Measurements from ENCODE around the gene ASB9.
"Not testable (repeated sequence)": the region's sequence is repeated elsewhere in the genome, so short reads cannot be mapped to it uniquely, and the experiment has no call there.

ASB9 gene, protein sequence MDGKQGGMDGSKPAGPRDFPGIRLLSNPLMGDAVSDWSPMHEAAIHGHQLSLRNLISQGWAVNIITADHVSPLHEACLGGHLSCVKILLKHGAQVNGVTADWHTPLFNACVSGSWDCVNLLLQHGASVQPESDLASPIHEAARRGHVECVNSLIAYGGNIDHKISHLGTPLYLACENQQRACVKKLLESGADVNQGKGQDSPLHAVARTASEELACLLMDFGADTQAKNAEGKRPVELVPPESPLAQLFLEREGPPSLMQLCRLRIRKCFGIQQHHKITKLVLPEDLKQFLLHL

DNA sequence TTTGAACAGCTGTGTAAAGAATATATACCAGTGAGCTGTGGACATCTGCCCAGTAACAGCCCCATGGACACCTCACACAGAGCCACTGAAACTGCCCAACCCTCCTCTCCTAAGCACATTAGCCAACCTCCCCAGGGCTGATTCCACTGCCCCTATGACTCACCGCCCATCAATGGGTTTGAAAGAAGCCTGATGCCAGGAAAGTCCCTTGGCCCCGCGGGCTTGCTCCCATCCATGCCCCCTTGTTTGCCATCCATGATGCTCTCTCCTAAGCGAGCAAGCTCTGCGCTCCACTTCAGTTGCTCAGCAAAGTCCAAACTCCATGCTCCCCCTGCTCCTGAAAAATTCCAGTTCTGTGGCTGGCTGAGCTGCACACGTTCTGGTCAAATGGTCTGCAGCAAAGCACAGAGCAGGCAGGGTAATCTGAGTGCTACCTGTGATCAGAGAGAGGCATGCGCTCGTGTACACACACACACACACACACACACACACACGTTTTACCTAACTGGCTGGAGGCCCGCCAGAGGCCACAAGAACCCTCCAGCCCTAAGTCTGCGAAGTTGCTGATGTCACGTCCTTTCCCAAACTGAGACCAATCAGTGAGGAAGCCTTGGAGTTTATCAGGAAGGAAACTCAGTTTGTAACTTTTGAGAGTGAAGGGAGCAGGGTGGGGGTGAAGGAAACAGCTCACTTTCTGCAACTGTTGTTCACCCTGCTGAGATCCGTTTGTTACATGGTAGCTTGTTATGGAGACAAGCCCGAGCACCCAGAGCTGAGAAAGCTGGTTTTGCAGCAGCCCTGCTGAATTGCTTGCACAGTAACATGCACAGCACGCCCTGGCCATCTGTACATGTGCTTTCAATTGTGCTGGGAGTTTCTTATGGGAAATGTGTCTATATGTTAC lies at the start of gene ASB9:
TSS of gene ASB9 (minus strand) at position 466 of the 904 bp plus-strand sequence. CDS start at position 257, 209 bp downstream.
- DNase-seq (ENCODE audit: low spot score) = peak; percentile 60

DNA sequence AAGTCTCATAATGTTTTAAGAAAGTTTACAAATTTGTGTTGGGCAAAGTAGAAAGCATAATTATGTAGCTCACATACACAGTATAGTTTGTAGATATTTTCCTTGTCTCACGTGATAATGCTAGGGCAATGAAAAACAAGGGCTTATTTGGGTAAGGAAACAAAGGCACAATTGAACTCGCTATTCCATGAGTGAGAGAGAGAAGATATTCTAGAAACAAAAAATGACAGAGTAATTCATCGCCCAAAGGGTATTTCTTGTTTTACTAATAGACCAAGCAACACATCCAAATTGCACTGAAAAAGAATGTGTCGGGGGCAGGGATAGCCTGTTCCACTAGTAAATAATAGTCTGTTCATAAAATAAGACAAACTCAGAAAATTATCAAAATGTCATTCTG lies 49.2 kb upstream of the ASB9 start:
- DNase-seq (ENCODE audit: low spot score) = no peak

DNA sequence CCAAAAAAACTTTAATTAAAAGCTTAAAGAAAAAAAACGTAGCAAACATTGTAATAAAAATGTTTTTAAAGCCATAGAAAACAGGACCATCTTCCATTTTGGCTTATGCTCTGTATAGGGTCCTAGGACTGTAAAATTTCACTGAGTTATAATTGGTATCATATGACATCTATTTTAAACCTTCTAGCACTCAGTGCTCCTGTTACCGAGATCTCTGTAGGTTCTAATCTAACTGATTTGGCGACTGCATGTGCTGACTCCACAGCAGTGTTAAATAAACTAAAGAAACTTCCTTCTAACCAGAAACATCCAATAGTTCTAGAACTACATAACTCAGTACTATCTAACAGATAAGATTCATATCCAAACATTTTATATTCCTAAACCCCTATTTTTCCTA lies 45.6 kb upstream of the ASB9 start, which contains the start of gene ASB11:
TSS of gene ASB11 (minus strand) at position 132 of the 400 bp plus-strand sequence. CDS start at position 97, 35 bp downstream.
- DNase-seq (ENCODE audit: low spot score) = no peak

DNA sequence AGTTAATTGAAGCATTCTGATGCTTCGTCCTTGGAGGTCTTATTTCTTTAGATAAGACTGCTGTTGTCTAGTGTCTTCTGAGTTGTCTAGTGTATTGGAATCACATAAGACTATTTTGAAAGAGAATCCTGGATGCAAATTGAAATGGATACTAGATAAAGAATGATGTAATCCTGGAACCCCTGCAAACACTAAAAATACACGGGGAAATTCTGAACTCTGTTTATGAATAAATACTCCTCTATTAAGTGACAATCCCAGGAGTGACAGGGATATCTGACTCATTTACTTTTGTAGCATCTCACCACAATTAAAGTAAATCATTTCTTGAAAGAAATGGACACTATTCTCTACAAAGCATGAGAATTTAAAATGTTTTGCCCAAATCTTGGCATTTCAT lies 44.6 kb upstream of the ASB9 start:
- DNase-seq (ENCODE audit: low spot score) = no peak

DNA sequence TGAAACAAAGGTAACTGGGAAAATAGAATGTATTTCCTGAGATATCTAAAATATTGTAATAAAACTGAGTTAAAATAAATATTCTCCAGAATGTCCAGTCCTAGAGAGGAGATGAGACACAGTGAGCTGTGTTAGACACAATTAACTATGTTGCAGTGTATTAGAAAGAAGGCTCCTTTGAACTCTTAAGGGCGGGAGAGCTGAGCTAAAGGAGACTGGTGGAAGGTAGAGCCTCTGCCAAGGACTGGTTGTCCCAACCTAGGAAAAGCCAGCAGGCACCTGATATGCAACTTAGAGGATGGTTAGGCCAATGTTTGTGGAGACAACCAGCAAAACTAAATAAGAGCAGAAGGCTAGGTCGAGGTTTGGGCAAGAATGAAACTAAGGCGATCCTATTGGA lies 41.2 kb upstream of the ASB9 start:
- no peak for DNase-seq (ENCODE audit: low spot score)

DNA sequence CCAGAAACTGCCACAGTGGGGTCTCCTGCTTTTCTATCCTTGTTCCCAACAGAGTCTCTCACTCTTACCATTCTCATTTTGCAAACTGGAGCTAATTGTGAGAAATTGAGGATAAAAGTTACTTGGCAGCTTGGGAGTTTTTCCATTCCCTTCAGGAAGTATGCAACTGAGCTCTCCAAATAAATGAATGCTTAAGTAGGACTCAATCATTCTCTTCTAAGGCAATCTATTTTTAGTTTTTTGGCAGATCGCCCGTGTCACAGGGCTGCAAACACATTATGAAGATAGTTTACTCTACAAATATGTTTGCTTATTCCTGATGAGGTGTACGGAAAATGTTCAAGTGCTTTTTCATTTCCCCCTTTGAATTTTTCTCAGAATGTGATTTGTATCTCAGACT lies 40.2 kb upstream of the ASB9 start:
- DNase-seq (ENCODE audit: low spot score) = peak; percentile 11

DNA sequence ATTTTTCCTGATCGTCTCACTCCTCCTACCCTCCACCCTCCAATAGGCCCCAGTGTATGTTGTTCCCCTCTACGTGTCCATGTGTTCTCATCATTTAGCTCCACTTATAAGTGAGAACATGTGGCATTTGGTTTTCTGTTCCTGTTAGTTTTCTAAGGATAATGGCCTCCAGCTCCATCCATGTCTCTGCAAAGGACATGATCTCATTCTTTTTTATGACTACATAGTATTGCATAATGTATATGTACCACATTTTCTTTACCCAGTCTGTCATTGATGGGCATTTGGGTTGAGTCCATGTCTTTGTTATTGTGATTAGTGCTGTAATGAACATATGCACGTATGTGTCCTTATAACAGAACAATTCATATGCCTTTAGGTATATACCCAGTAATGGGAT lies 36.0 kb upstream of the ASB9 start:
- DNase-seq (ENCODE audit: low spot score) = not testable (repeated sequence)

DNA sequence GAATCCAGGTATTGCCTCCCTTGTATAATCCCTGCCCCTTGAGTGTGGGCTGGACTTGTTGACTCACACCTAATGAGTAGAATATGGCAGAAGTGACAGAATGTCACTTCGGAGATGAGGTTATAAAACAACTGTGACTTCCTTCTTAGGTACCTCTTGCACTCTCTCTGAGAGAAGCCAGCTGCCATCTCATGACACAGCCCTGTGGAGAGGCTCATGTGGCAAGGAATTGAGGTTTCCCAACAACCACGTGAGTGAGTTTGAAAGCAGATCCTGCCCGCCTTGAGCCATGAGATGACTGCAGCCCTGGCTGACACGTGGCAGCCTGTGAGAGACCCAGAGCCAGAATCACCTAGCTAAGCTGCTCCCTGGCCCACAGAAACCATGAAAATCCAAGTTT lies 32.0 kb upstream of the ASB9 start:
- DNase-seq (ENCODE audit: low spot score) = no peak

DNA sequence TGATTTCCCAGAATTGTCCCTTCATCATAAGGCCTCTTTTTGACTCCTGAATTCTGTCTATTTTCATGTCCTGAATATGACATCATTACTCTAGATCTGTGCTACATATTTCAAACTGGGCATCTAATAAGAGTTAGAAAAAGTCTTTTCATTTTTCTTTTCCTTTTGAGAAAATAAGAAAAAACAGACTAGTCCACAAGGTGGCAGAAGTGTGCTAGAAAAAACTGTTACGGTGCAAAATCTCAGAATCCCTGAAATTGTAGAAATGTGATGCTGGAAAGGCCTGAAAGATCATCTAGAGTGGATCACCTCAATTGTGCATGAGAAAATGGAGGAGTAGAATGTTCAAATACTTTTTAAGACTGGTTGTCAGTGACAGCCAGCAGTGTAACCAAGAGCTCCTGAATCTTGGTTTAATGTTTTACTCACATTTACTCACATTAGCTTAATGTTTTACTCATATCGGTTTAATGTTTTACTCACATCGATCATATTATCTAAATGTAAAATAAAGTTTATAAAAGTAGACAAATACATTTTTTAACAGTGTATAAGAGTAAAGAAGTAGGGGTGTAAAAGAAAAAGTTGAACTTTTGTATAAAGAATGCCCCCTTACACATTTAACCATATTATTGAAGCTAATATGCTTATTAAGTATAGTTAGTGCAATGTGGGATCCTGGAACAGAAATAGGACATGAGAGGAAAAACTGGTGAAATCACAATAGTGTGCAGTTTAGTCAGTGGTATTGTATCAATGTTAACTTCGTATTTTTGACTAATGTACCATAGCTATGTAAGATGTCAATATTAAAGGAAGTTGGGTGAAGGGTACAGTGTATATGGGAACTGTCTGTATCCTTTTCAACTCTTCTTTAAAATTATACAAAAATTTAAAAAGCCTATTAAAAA lies 30.3 kb upstream of the ASB9 start:
- peak; percentile 46 for DNase-seq (ENCODE audit: low spot score)

DNA sequence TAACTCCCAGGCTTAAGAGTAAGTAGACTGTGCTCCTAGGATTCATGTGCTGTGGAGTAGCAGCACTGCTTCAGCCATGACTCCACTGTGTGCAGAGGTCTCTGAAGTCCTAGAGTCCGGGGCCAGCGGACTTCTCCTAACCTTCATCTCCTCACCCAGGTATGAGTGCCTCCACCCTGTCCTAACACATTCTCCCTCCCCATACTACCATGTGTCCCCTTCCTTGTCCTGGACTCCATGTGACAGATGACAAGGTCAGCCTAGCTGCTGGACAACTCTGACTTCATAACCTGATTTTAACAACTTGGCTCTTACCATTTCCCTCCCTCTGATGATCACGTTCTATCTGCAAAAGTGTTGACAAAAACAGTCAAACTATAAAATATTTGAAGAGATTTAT lies 28.9 kb upstream of the ASB9 start:
- no peak for DNase-seq (ENCODE audit: low spot score)

DNA sequence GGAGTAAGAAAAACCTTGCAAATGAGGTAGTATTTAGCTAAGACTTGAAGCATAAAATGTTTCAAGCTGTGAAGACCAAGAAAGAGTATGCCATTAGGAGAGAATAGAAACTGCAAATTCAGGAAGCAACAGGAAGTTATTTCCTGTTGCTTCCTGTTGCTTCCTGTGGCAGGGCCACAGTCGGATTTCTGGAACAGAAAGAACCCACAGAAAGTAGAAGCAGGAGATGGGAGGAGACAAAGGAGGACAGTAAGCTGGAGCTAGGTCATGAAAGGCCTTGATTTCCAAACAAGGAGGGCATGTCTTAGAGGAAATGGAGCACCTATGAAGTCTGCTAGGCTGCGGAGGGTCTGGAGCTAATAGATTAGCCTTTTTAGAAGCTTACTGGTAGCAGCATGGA lies 28.3 kb upstream of the ASB9 start:
- DNase-seq (ENCODE audit: low spot score) = no peak

DNA sequence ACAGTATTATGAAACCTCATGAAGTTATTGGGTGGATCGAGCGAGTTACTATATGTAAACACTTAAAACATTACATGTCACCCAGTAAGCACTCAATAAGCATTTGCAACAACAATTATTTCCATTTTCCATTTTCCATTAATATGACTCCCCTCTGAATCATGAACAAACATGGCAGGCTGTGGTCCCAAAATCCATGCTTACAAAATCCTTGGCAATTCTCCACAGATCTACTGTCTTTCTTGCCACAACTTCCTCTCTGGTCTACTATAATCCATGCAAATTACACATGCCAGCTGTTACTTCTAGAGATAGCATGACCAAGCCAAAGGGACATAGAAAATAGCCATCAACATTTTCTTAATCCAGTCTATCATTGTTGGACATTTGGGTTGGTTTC lies 23.6 kb upstream of the ASB9 start:
- DNase-seq (ENCODE audit: low spot score) = no peak

DNA sequence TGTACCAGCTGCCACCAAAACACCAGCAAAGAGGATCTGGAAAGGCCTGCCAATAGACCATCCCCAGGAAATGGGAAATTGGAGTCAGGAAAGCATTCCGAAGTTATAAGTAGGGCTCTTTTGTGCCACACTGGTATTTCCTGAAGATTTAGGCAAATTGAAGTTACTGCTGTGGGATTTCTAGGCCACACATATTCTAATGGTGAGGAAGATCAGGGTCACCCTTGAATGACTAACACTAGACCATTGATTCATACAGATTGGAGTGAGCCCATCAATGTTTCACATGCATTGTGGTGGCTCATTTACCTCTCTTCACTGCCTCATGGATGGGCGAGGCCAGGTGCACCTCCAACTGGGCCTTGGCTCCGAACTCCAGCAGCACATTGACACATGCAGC lies 23.0 kb upstream of the ASB9 start:
- DNase-seq (ENCODE audit: low spot score) = no peak

DNA sequence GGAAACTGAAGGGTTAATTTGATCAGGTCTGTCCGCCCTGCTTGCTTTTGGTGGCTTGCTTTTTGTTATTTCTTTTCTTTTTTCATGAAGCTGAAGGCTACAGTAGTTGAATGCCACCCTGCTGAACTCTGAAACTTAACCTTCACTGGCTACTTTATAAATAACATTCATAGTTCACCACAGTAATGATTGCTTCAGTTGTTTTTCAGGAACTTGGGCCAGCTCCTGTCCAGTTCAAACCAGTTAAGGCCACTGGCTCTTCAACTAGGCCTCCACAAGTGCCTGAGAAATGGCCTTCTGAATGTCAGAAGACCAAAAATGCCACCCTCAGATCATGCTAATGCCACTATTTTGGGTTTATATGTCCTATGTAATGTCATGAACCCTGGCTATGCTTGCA lies 7.7 kb upstream of the ASB9 start:
- no peak for DNase-seq (ENCODE audit: low spot score)

DNA sequence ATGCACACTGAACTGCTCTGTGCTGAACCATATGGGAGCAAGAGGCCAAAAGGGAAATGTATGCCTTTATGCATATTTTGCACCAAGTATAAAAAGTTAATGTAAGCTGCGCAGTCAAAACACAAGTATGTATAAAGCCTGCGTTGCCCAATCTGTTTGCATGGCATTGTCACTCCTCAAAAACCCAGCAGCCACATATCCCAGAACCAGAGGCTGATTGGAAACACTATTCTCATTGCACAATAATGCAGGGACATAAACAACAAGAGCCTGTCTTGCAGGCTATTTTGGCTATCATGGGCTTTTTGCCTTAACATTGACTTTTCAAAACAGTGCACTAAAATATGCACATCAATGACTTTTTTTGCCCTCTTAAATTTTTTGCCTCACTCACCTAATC lies 5.1 kb upstream of the ASB9 start:
- no peak for DNase-seq (ENCODE audit: low spot score)

DNA sequence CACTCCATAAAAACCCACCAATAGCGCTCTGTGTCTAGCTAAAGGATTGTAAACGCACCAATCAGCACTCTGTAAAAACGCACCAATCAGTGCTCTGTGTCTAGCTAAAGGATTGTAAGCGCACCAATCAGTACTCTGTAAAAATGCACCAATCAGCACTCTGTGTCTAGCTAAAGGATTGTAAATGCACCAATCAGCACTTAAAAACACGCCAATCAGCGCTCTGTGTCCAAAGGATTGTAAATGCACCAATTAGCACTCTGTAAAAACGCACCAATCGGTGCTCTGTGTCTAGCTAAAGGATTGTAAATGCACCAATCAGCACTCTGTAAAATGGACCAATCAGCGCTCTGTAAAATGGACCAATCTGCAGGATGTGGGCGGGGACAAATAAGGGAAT lies 3.4 kb upstream of the ASB9 start:
- not testable (repeated sequence) for DNase-seq (ENCODE audit: low spot score)

DNA sequence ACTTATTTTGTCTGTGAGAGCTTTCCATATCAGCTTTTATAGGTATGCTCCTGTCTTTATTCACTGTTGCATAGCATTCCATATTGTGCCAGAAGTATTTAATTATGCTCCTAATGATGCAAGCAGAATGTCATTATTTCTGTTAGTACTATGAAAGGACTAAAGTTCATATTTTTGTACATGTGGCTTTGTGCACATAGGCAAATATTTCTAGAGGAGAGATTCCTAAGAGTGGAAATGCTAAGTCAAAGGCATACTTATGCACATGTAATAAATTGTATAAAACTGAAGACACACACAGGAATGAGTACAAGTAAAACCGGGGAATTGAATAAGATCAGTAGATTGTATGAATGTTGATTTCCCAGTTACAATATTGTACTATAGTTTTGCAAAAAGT lies 1.9 kb upstream of the ASB9 start:
- no peak for DNase-seq (ENCODE audit: low spot score)

DNA sequence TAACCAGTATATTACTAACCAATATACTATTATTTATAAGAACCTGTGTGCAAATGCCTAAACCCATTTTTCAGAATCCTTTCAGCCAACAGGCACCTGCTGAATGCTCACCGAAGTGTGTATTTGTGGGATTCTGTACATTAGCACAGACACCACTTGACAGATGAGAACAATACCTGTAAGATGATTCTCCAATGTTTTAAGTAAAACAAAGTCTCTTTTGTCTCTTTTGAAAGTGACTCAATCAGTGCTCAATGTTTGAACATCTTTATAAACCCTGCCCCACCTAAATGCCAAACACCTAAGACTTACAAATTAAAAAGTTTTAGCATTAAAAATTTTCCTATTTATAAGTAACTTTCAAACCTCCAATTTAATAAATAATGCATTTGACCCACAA lies 763 bp downstream of the ASB9 start:
- DNase-seq (ENCODE audit: low spot score) = no peak

DNA sequence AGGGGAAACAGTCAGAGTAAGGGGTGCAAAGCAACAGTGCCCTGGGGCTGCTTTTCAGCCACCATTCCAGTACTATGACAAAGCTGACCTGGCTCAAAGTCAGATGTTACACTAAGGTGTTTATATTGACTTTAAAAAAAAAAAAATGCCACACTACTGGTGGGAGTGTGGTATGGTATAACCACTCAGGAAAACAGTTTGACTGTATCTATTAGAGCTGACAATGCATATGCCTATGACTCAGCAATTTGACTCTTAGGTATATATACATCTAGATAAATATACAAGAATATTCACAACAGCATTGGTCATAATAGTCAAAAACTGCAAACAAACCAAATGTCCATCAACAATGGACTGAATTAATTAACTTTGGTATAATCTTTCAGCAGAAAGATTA lies 15.0 kb downstream of the ASB9 start:
- DNase-seq (ENCODE audit: low spot score) = no peak

DNA sequence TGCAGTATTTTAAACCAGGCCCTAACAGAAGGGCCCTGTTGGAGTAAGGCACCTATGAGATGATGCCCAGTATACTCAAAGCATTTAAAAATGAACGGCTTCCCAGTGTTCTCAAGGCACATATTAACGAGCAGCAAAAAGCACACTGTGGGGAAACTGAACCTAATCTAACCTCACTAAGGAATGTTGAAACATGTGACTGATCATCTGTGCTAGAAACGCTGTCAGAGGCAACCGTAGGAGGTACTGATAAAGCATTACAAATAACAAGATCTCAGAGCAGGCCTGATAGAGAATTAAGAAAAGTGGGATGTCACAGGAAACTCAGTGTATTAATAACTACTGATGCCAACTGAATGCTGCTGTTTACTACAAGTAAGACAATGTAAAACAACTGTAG lies 24.0 kb downstream of the ASB9 start:
- DNase-seq (ENCODE audit: low spot score) = no peak

DNA sequence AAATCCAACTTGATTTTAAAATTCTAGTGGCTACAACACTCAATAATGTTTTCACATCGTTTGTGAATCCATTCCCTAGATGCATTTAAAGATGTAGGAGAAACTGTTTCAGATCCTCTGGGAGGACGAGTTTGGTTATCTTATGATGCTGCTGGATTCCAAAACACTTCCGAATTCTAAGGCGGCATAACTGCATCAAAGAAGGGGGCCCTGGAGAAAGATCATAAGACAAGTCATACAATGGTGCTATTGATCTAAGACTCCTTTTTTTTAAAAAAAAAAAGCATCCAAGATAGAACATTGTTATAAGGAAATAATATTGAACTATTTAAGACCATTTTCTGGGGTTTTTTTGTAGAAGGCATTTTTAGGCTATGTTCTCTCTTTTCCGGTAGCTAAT lies 25.5 kb downstream of the ASB9 start:
- no peak for DNase-seq (ENCODE audit: low spot score)

DNA sequence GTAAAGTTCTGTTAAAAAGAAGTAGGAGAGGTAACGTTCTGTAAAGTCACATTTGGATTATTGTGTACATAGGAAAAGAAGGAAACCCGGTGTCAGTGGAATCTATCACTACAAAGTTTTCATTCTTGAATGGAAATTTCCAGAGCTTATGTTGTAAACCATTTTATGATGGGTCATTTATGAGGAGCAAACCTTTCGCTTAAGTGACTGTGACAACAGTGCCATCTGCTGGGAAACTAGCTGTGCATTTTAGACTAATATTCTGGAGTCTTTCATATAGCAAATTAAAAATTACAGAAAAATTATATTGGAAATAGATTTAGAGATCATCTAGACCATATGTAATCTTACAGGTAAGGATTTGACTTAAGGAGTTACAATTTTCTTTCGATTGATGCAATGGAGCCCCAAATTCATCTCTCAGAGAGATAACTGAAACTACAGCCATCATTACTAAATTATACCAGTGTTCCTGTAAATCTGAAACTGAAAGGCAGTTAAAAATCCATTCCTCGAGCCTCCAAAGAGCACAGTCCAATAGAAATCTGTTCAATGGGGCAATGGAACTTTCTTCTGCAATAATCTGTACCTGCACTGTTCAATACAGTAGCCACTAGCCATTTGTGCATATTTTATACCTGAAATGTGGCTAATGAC lies 26.9 kb downstream of the ASB9 start:
- peak; percentile 60 for DNase-seq (ENCODE audit: low spot score)

Measured in AG08395 (cell line).